Activated naive CD4-positive, alpha-beta T cell treated with anti-CD3 and anti-CD28 coated beads for 36 hours (primary cell): ENCODE data around the gene GFPT2. TPM values are rescaled to one million over a fixed set of nuclear protein-coding genes. Genes with fewer than 3 reads are reported as not detected.
"Not testable (repeated sequence)": the region's sequence is repeated elsewhere in the genome, so short reads cannot be mapped to it uniquely, and the experiment has no call there.

Source experiments
- CTCF ChIA-PET: fragments of 350-600 bp; sonication (Branson Sonifier 250); formaldehyde crosslinking; loops from one replicate; lab custom pipeline; 2021; ENCODE audit warnings: antibody characterized with exemption; lab: Charles Lee
- DNase-seq: peaks from one replicate; pipeline ENCODE4 v3.0.0-alpha.2; 2020
- H3K27ac Mint-ChIP-seq: one replicate; pipeline ENCODE4 v1.8.0; 2021; ENCODE audit warnings: mild to moderate bottlenecking, mixed read lengths
- H3K27me3 Mint-ChIP-seq: one replicate; pipeline ENCODE4 v1.8.0; 2021; ENCODE audit warnings: low read depth, mixed read lengths
- H3K36me3 Mint-ChIP-seq: one replicate; pipeline ENCODE4 v1.8.0; 2021; ENCODE audit warnings: low read depth, mixed read lengths
- H3K4me1 Mint-ChIP-seq: one replicate; pipeline ENCODE4 v1.8.0; 2021; ENCODE audit warnings: low read depth, mixed read lengths
- H3K4me3 Mint-ChIP-seq: one replicate; pipeline ENCODE4 v1.8.0; 2021; ENCODE audit warnings: mild to moderate bottlenecking, moderate library complexity, mixed read lengths
- H3K9me3 Mint-ChIP-seq: one replicate; pipeline ENCODE4 v1.8.0; 2021; ENCODE audit warnings: mixed read lengths
- intact Hi-C: fragments of 100-400 bp; cut with micrococcal nuclease; formaldehyde crosslinking; loops from one replicate; pipeline ENCODE4 v1.15.1; 2023
- total RNA-seq, 2 experiments: library from RNA; stranded (reverse); gene quantifications; one replicate each; pipeline ENCODE4 v1.2.3, GENCODE V29; 2021

GFPT2 gene
- total RNA-seq, 2 experiments from 2014 or later: 0.22 to 0.33 TPM

DNA sequence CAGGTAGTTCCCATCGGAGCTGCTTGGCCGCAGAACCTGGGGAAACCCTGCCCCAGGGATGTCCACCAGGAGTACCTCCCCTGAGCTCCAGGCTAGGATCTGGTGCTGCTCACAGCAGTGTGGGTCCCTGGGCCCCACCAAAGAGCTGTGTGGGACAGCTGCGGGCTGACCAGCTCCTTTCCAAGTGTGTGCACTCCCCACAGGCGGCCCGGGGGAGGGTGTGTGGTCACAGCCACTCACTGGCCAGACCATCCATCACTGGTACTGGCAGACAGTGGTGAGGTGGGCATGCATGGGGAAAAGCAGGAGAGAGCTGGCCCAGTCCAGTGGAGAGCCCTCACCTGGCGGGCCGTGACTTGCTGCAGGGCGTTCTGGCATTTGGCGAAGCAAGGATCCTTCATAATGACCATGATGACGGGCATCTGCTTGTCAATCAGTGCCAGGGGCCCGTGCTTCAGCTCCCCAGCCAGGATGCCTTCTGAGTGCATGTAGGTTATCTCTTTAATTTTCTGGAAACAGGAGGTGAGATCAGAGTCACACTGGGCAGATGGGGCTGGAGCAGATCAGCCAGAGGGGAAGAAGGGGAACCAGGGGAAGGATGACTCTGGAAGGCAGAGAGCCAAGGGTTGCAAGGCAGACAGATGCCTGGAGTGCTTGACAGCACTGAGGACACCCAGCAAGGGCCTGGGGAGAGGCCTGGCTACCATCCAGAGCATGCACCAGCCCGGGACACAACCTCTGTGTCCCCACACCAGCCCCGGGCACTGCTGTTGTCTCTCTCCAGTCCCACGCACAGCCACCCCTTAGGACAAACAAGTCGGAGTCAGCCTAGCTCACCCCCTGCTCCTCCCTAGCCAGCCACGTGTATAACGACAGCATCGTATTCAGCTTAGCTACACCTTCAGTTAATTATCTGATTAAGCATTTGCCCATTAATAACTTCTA, 48.4 kb downstream of the GFPT2 start:
- no peak for DNase-seq
- Mint-ChIP-seq H3K27ac (no peak overlapping the region), H3K4me3 (no peak overlapping the region), H3K9me3 (no peaks in the 10 kb centered on the region), H3K27me3 (no peaks in the 10 kb centered on the region), H3K36me3 (no peaks in the 10 kb centered on the region), H3K4me1 (no peaks in the 10 kb centered on the region)
- CTCF ChIA-PET: interaction anchor here (1.3 to 1.6 kb wide), 3 partner anchors 11 to 24 kb away, joined by 3 to 9 read pairs (median 4); no protein-coding TSS in a partner anchor
- intact Hi-C loops: no loop called here

DNA sequence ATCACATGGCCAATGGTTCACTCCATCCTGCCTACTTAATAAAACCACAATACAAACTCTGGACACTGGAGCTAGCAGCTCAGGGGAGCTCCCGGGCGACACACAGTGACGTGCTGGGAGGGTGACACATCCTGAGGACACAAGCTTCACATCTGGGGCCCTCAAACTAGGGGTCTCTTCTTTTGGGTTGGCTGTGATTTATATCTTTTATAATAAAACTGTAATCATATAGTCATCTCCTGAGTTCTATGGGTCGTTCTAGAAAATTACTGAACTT, 49.2 kb downstream of the GFPT2 start:
- H3K4me1 Mint-ChIP-seq: no peaks in the 10 kb centered on the region
- H3K9me3 Mint-ChIP-seq: no peaks in the 10 kb centered on the region
- no peaks in the 10 kb centered on the region for H3K36me3 Mint-ChIP-seq
- intact Hi-C loops: no loop called here
- H3K4me3 Mint-ChIP-seq: no peak overlapping the region
- DNase-seq: no peak
- no peaks in the 10 kb centered on the region for H3K27me3 Mint-ChIP-seq
- no peak overlapping the region for H3K27ac Mint-ChIP-seq
- CTCF ChIA-PET: interaction anchor here (1.3 to 1.6 kb wide), 3 partner anchors 10 to 25 kb away, joined by 3 to 9 read pairs (median 4); no protein-coding TSS in a partner anchor

DNA sequence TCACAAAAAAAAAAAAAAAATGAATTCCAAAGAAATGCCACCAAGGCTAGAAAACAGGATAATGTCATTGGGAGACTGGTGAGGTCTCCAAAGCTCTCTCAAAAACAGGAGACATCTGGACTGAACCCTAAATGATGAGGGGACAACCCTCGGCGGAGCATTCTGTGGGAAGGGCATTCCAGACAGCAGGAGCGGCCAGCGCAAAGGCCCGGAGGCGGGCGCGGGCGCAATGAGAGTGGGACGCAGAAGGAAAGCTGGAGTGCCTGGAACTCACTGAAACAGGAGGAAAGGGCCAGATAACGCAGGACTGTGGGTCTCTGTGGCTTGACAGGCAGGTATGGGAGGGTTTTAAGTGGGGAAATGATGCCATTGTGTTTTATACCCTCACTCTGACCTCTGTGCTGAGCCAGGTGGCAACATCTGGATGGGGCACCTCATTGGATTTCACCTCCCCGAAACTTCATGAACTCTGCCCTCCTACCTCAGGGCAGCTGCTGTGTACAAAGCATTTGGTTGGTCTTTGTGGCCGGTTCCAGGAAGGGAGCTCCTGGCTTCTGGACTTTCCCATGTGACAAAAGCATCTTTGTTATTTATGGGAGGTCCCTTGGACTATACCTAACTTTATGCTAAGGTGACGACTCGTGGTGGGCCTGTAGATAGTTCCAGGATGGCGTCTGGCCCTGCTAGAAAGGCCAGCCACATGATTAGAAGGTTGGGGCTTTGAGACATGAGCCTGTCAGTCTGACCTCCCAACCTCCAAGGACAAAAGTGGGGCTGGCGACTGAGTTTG, 49.7 kb downstream of the GFPT2 start:
- Mint-ChIP-seq H3K4me1 (no peaks in the 10 kb centered on the region), H3K27ac (no peak overlapping the region), H3K4me3 (no peak overlapping the region), H3K36me3 (no peaks in the 10 kb centered on the region), H3K9me3 (no peaks in the 10 kb centered on the region), H3K27me3 (no peaks in the 10 kb centered on the region)
- intact Hi-C loops: no loop called here
- CTCF ChIA-PET: interaction anchor here (1.3 to 1.6 kb wide), 3 partner anchors 10 to 26 kb away, joined by 3 to 9 read pairs (median 4); no protein-coding TSS in a partner anchor
- DNase-seq: no peak

DNA sequence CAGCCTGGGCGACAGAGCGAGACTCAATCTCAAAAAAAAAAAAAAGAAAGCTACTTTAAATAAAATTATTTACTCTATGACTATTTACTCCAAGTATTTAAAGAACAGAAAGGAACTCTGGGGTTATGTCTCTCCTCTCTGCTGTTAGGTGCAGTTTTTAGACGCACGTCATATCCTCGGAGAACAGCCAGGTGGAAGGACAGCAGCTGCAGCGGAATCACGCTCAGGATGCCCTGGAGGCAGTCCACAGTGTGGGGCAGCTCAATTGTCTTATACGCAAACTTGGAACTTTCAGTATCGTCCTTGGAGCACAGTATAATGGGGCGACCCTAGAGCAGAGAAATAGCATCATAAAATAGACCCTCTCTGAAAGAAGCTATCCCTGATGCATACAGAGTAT, 50.9 kb downstream of the GFPT2 start:
- H3K36me3 Mint-ChIP-seq: no peaks in the 10 kb centered on the region
- DNase-seq: no peak
- intact Hi-C loops: no loop called here
- no peak overlapping the region for H3K27ac Mint-ChIP-seq
- no peaks in the 10 kb centered on the region for H3K9me3 Mint-ChIP-seq
- H3K4me1 Mint-ChIP-seq: no peaks in the 10 kb centered on the region
- H3K27me3 Mint-ChIP-seq: no peaks in the 10 kb centered on the region
- CTCF ChIA-PET: interaction anchor here (0.6 to 1.1 kb wide), 2 partner anchors 13 to 25 kb away, joined by 3 to 6 read pairs; no protein-coding TSS in a partner anchor
- H3K4me3 Mint-ChIP-seq: no peak overlapping the region

DNA sequence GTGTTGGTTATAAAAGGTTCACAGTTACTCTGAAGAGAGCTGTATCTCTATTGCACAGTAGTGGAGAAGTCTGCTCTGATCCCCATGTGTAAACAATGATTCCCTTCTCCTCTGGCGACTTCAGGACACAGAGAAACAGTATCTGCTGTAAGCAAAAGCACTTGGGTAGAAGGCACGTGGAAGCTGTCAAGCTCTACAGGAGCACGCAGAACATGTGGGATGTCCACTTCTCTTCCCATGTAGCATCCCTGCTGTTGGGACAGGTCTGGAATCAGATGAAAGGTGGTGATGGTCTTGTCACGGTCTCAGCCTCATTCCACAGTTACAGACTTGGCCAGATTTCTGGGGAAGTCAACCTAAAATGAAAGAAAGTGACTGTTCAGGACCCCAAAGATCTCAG, 51.9 kb downstream of the GFPT2 start:
- H3K27me3 Mint-ChIP-seq: no peaks in the 10 kb centered on the region
- peaks cover 3% of the 10 kb centered on the region for H3K4me1 Mint-ChIP-seq
- intact Hi-C loops: no loop called here
- DNase-seq: no peak
- no peak overlapping the region for H3K4me3 Mint-ChIP-seq
- CTCF ChIA-PET: interaction anchor here (0.7 to 1.3 kb wide), 2 partner anchors 18 to 100 kb away, joined by 3 to 4 read pairs; no protein-coding TSS in a partner anchor
- H3K36me3 Mint-ChIP-seq: no peaks in the 10 kb centered on the region
- no peak overlapping the region for H3K27ac Mint-ChIP-seq
- no peaks in the 10 kb centered on the region for H3K9me3 Mint-ChIP-seq

DNA sequence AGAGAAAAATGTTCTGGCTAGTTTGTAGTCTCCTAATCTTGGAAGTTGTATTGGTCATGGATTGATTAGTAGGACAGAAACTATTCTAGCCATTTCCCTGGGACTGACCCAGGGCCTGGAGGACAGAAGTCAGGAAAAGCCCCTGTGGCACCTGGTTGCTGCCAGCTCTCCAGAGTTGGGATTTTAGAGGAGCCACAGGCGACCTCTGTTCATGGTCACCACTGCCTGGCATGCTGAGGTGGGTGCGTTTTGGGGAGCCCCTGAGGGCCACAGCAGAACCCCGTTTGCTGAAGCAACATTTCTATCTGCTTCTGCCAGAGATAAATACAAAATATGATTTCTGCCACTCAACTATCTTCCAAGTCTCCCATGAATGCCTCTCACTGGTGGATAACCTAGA, 53.6 kb downstream of the GFPT2 start:
- no peaks in the 10 kb centered on the region for H3K9me3 Mint-ChIP-seq
- no peak overlapping the region for H3K4me3 Mint-ChIP-seq
- H3K36me3 Mint-ChIP-seq: no peaks in the 10 kb centered on the region
- CTCF ChIA-PET: no interaction called here
- no peak for DNase-seq
- H3K4me1 Mint-ChIP-seq: peaks cover 6% of the 10 kb centered on the region
- H3K27ac Mint-ChIP-seq: no peak overlapping the region
- no peaks in the 10 kb centered on the region for H3K27me3 Mint-ChIP-seq
- intact Hi-C loops: no loop called here

DNA sequence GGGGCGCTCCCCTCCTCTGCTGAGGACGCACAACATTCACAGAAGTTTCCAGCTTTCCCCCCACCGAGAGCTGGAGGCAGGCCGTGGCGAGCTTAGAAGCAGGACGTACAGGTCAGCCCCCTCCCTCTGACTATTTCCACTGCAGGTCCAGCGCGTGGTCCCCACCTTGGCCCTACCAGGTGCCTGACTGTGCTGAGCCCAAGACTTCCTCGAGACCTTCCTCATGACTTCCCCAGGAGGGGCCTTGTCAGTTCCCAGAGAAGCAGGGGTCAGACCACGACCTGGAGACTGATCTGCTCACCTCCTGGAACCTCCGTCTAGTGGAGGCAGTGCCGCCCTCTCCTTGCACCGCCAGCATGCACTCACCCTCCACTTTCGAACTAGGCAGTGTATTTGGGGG, 54.1 kb downstream of the GFPT2 start:
- H3K9me3 Mint-ChIP-seq, H3K27me3 Mint-ChIP-seq, intact Hi-C loops, DNase-seq, CTCF ChIA-PET, H3K4me1 Mint-ChIP-seq, H3K4me3 Mint-ChIP-seq, H3K27ac Mint-ChIP-seq, H3K36me3 Mint-ChIP-seq: not testable (repeated sequence)

DNA sequence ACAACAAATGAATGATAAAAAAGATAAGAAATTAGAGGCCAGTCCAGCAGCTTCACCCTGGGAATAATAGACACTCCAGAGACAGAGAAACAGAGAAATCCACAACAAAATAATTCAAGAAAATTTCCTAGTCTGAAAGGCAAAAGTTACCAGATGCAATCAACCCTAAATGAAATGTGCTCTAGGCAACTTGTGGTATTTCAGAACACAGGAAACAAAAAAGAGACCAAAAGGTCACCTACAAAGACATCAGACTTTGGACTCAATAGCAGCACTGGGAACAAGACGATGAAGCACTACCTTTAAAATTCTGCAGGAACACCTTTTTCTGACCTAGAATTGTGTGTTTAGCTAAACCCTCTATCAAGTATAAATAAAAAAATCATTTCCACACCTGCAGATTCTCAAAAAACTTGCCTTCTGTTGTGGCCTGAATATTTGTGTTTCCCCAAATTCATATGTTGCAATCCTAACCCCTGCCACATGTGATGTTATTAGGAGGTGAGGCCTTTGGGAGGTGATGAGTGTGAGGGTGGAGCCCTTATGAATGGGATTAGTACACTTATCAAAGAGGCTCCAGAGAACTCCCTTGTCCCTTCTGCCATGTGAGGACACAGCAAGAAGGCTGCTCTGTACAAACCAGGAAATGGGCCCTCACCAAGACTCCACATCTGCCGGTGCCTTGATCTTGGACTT, 55.4 kb downstream of the GFPT2 start:
- CTCF ChIA-PET: interaction anchor here (1.6 kb wide), 1 partner anchor 17 kb away, joined by 10 read pairs; no protein-coding TSS in a partner anchor
- H3K27ac Mint-ChIP-seq: no peak overlapping the region
- H3K36me3 Mint-ChIP-seq: no peaks in the 10 kb centered on the region
- no peaks in the 10 kb centered on the region for H3K27me3 Mint-ChIP-seq
- H3K9me3 Mint-ChIP-seq: no peaks in the 10 kb centered on the region
- intact Hi-C loops: no loop called here
- H3K4me1 Mint-ChIP-seq: peaks cover 16% of the 10 kb centered on the region
- no peak for DNase-seq
- H3K4me3 Mint-ChIP-seq: no peak overlapping the region

DNA sequence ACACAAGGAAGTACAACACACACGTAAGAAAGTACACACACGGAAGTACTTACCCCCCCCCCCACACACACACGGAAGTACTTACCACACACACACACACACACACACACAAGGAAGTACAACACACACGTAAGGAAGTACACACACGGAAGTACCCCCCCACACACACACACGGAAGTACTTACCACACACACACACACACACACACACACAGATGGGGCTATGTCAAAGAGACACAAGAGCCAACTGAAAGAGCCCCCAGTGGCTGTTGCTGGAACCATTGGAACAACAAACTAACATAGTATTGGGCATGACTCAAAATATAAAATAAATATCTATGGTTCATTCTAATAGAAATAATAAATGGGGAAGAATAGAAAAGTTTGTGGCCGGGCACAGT, 56.4 kb downstream of the GFPT2 start:
- CTCF ChIA-PET: interaction anchor here (1.6 to 5.6 kb wide), 3 partner anchors 18 to 32 kb away, joined by 10 to 77 read pairs (median 48); no protein-coding TSS in a partner anchor
- H3K27ac Mint-ChIP-seq: no peak overlapping the region
- H3K4me1 Mint-ChIP-seq: peaks cover 18% of the 10 kb centered on the region
- no peaks in the 10 kb centered on the region for H3K36me3 Mint-ChIP-seq
- intact Hi-C loops: no loop called here
- no peaks in the 10 kb centered on the region for H3K27me3 Mint-ChIP-seq
- no peak for DNase-seq
- no peak overlapping the region for H3K4me3 Mint-ChIP-seq
- H3K9me3 Mint-ChIP-seq: no peaks in the 10 kb centered on the region

DNA sequence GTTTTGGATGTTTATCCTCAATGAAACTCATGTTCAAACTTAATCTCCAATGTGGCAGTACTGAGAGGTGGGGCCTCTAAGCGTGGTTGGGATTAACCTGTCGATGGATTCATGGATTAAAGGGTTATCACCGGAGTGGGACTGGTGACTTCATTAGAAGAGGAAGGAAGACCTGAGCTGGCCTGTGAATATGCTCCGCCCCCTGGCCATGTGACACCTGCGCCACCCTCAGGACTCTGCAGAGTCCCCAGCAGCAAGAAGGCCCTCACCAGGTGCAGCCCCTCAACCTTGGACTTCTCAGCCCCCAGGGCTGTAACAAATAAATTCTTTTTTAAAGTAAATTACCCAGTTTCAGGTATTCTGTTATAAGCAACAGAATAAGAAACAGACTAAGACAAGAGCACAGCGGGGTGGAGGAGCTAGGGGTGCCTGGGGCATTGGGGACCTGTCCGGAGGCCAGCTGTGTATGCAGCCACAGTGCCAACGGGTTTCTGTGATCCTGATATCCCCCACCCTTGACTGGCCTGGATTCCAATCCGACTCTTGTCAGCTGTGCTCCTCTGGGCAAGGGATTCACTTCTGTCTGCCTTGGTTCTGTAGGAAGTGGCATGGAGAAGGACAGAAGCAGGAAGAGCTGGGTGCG, 58.1 kb downstream of the GFPT2 start:
- CTCF ChIA-PET: interaction anchor here (0.7 to 5.6 kb wide), 8 partner anchors 9 to 312 kb away, joined by 3 to 77 read pairs (median 8); partner anchors contain the start of gene RASGEF1C
- no peak for DNase-seq
- Mint-ChIP-seq H3K4me3 (no peak overlapping the region), H3K4me1 (peaks cover 28% of the 10 kb centered on the region), H3K27me3 (no peaks in the 10 kb centered on the region), H3K36me3 (no peaks in the 10 kb centered on the region), H3K27ac (no peak overlapping the region), H3K9me3 (no peaks in the 10 kb centered on the region)
- intact Hi-C loops: no loop called here

DNA sequence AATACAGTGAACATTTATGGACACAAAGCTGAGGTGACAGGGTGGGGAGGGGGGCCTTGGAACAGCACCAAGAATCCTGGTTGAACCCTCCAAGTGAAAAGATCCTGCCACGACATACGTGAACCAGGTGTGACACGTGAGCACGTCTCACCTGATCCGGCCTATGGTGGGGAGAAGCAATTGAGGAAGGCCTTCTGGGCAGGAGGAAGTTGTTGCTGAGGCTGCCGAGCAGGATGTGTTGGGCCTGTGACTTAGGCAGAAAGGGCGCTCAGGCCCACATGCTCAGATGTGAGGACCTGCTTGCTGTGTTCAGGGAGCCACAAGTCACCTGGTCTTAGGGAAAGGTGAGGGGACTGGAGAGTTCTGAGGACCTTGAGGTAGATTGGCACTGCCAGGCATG, 58.7 kb downstream of the GFPT2 start:
- intact Hi-C loops: no loop called here
- Mint-ChIP-seq H3K27me3 (no peaks in the 10 kb centered on the region), H3K9me3 (no peaks in the 10 kb centered on the region), H3K36me3 (no peaks in the 10 kb centered on the region), H3K4me3 (no peak overlapping the region), H3K4me1 (peaks cover 32% of the 10 kb centered on the region), H3K27ac (peak overlapping the region; percentile 24)
- CTCF ChIA-PET: interaction anchor here (0.6 to 5.6 kb wide), 14 partner anchors 9 to 312 kb away, joined by 3 to 77 read pairs (median 5); partner anchors contain the start of gene RASGEF1C
- no peak for DNase-seq
